ENCODE results near the gene MYO5C.

Gene MYO5C

GRCh38 chr15:52295421-52296001 lies at the start of gene MYO5C:
Gene MYO5C (minus strand): TSS chr15:52295804. CDS start chr15:52295636, 168 bp downstream.
- no peak for DNase-seq (ENCODE audit: low spot score)

DNA sequence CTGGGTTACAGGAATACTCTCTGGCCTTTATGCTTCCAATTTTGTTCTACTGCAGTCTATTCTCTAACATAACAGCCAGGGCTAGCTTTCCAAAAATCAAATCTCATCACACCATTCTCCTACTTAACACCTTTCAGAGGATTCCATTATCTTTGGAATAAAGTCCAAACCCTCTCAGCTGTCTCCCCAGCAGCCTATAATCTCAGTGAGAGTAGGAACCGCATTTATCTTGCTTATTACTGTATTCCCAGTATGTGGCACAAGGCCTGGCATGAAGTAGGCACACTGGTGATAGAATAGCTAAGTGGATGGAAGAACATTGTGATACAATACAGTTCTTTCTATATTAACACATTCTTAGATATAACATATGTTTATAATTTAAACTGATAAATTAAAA lies 49.0 kb upstream of the MYO5C start:
- no peak for DNase-seq (ENCODE audit: low spot score)

- no peak for DNase-seq (ENCODE audit: low spot score)
These were observed 48.2 kb upstream of the MYO5C start for GRCh38 chr15:52343831-52344230.

DNA sequence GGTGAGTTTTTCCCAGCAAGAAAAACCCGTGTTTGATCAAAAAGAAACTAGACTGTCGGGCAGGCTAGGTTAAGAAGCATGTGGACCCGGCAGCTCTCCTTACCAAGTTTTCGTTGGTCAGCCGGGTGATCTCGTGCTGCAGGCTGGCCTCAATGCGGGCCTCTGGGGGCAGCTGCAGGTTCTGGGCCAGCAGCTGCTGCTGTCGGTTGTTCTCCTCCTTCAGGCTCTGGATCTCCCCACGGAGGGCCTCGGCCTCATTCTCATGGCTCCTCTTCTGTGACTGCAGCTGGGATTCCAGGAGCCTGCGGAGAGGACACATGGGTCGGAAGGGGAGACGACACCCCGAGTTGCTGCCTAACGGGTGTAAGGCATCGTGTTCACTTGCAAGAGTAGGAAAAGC lies 44.5 kb upstream of the MYO5C start:
- DNase-seq (ENCODE audit: low spot score): no peak

DNA sequence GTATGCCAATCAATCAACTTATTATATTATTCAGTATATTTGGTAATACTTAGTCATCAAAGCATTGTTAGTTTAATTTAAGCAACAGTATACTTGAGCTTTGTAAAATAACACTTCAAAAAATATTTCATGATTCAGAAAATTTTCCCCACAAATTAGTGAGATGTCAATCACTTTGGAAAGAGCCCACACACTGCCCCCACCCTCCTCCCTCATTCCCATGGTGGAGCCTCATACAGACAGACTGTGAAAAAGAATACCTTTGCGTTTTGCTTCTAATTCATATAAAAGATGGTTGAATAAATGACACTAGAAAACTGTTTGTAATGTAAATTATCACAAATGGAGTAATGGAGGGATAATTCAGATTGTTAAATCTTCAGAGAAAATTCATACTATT lies 43.3 kb upstream of the MYO5C start:
- no peak for DNase-seq (ENCODE audit: low spot score)

GRCh38 chr15:52338058-52338457 lies 42.5 kb upstream of the MYO5C start:
- DNase-seq (ENCODE audit: low spot score): no peak

GRCh38 chr15:52337198-52337853 lies 41.7 kb upstream of the MYO5C start:
- DNase-seq (ENCODE audit: low spot score): no peak

- peak; percentile 32 for DNase-seq (ENCODE audit: low spot score)
These were observed 40.9 kb upstream of the MYO5C start for GRCh38 chr15:52336529-52336928.

DNA sequence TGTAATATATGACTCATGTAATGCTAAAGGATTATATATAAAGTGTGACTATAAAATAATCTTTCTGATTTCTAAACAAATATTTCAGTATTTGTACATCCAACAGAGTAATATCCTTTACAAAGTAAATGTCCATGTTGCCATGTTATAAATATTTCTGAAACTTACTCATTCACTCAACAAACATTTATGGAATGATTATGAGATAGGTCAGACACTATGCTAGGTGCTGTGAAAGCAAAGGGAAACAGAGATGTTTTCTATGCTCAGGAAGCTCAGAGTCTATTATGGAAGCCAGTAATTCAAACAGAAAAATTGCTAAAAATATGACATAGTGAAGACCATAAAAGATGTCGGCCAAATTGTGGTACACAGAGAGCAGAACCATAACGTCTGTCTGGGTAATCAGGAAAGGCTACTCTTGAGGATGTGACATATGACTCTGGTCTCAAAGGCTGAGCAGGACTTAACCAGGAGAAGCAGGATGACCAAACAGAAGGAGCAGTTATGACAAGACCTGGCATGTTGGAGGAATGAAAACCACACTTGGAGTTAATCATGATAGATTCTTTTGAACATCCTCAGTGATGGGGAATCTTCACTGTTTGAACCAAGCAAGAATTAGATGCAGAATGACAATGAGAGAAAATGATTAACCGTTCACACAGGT lies 39.0 kb upstream of the MYO5C start:
- DNase-seq (ENCODE audit: low spot score): no peak

GRCh38 chr15:52331490-52332240 lies 36.1 kb upstream of the MYO5C start:
- peak; percentile 81 for DNase-seq (ENCODE audit: low spot score)

- no peak for DNase-seq (ENCODE audit: low spot score)
These were observed 34.4 kb upstream of the MYO5C start for GRCh38 chr15:52329987-52330386.

GRCh38 chr15:52329150-52329549 lies 33.5 kb upstream of the MYO5C start:
- DNase-seq (ENCODE audit: low spot score): no peak

- DNase-seq (ENCODE audit: low spot score): no peak
These were observed 33.1 kb upstream of the MYO5C start for GRCh38 chr15:52328680-52329079.

DNA sequence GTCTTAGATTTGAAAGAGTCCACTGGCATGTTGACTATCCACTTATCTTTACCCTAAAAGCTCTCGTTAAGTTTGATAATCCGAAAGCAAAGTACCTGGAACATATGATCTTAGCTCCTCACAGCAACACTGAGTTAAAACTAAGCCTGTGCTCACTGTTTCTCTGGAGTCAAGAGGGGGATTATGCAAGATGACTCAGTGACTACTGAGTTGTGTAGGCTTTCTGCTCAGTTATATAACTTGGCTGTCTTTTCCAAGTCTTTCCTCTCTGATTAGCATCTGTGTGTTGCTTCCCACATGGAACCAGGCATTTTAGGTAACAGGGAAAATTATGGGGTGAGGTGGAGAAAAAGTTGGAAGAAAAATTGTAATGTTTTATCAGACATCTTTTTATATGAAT lies 31.2 kb upstream of the MYO5C start:
- DNase-seq (ENCODE audit: low spot score): no peak

DNA sequence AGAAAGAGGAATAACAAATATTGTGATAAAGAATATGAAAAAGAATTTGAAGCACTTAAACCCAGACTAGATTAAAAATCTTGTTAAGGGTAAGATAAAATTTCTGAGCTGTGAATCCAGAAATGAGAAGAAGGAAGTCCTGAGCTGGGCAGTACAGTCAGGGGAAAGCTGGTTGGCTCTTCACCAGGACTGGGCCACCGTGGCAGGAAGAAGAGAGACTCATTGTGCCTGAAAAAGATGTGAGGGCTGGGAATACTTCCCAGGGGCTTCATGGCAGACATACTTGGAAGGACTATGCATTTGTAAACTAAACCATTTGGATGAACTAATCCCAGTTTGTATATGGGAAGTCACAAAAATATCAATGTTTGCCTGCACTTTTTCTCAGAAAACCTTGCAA lies 28.5 kb upstream of the MYO5C start:
- DNase-seq (ENCODE audit: low spot score): no peak

DNA sequence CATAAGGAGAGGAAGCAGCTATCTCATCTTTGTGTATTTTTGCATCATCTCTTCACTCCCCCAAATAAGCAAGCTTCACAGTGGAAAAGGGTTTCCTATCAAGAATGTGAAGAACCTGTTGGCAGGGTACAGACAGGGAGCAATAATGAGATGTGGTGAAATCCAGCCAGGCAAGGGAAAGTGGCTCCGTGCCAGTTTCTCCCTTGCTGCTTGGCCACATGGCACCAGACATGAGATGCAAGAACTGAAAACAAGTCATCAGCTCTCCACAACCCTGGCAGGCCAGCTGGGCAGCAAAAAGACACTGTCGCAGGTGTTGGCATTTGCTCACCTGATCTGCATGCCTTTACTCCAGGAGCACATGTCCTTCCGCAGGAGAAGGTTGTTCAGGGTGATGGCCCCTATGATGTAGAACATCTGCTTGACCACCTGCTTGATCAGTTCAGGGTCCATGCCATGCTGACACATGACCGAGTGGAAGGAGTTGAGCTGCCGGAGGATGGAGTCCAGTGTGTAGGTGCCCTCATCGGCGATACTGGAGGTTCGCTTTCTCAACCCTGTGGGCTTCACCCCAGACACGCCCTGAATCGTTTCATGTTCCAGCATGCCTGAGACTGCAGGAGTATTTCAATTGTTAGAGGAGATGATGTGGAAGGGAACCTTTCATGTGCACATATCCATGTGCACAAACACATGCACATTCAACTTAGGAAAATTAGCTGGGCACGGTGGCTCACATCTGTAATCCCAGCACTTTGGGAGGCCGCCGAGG lies 23.3 kb upstream of the MYO5C start:
- no peak for DNase-seq (ENCODE audit: low spot score)

DNA sequence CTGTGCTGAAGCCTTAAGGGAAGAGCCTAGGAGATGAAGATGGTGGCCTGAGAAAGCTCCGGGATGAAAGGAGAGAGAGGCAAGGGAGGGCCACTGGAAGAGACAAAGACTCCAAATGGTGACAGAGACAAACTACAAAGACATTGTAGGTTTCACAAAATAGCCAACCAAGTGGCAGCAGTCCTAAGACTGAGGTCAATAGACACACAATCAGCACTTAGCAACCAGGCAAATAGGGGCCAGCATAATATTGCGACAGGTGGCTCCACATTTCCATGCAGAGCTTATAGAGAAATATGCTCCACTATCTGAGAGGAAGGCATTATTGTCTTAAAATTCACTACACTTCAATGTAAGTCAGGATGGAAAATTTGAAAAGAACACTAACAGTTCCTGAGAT lies 22.1 kb upstream of the MYO5C start:
- no peak for DNase-seq (ENCODE audit: low spot score)

DNA sequence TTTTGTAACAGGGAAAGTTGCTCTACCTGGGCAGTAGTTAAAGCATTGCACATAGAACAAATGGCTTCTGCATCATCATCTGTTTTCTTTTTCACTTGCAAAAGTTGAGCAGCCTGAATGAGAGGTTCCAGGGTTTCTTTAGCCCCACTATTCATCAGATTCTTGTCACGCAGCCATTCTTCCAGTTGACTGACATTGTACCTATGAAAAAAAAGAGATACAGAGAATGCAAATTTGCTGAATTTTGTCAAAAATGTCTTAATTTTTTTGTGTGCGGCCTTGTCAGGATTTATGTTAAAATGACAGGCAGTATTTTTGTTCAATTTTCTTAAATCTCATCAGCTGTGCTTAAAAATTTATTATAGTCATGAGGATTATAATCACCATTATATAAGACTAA lies 21.4 kb upstream of the MYO5C start:
- DNase-seq (ENCODE audit: low spot score): no peak

DNA sequence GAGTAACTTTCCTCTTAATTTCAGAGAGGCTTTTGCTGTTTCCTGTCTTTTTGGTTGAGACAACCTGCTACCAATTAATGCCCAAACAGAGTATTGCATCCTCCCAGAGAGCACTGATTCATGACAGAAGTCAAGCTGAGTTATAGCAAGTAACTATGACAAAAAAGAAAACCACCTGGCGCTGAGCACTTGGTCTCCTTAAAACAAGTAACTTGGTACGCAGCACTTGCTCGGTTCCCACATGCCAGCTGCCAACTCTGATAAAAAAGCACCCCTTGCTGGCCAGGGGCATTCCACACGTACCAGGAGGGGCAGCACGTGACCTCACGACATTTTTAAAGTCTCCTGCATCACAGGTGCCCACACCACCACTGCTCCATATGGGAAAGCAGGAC lies 13.5 kb upstream of the MYO5C start:
- DNase-seq (ENCODE audit: low spot score): no peak

GRCh38 chr15:52308446-52309153 lies 13.0 kb upstream of the MYO5C start:
- DNase-seq (ENCODE audit: low spot score): no peak

GRCh38 chr15:52307847-52308246 lies 12.2 kb upstream of the MYO5C start:
- DNase-seq (ENCODE audit: low spot score): no peak

DNA sequence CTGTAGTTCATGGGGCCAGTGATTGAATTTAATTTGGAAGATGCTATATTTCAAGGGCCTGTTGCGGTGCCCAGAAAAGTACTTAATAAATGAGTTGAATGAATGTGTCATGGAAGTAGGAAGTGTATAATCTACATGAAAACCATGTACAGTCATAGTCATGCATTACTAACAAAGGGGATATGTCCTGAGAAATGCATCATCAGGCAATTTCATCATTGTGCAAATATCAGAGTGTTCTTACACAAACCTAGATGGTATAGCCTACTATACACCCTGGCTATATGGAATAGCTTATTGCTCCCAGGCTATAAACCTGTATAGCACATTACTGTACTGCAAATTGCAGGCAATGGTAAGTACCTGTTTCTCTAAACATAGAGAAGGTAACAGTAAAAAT lies 10.7 kb upstream of the MYO5C start:
- no peak for DNase-seq (ENCODE audit: low spot score)
